DMS53 treated with DMSO at 0.1 percent for 48 hours (cell line): ENCODE measurements around the gene GRID2IP.
"Not testable (repeated sequence)": the region's sequence is repeated elsewhere in the genome, so short reads cannot be mapped to it uniquely, and the experiment has no call there.

Experiments used
- DNase-seq: peaks from one replicate; lab custom pipeline; 2025; ENCODE audit not compliant: unreplicated experiment; lab: John Stamatoyannopoulos, UW

GRID2IP gene

DNA sequence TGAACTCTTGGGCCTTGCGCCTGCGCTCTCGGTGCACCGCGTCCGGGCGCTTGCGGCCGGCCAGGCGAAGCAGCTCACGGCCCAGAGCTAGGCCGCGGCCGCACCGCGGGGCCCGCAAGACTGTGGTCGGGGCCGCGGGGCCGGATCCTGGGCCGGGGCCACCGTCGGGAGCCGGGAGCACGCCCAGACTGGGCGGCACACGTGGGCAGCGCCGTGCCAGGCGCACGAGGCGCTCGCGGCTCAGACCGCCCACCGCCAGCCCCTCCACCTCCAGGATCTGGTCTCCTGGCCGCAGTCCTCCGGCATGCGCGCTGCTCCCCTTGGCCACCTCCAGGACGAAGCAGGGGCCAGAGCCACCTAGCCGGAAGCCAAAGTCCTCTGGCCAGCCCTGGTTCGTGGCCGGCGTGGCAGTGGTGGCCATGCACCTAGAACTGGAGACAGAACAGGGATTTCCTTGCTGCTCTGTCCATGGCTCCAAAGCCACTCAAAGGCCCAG, at the start of gene GRID2IP:
Gene GRID2IP, minus strand, starts transcription at position 446 of the 496 bp plus-strand sequence. Its CDS starts 25 bp downstream, at position 421.
- DNase-seq, result no peak

GRCh38 chr7:6600093-6600492, 48.8 kb upstream of the GRID2IP start:
- DNase-seq, result no peak

DNA sequence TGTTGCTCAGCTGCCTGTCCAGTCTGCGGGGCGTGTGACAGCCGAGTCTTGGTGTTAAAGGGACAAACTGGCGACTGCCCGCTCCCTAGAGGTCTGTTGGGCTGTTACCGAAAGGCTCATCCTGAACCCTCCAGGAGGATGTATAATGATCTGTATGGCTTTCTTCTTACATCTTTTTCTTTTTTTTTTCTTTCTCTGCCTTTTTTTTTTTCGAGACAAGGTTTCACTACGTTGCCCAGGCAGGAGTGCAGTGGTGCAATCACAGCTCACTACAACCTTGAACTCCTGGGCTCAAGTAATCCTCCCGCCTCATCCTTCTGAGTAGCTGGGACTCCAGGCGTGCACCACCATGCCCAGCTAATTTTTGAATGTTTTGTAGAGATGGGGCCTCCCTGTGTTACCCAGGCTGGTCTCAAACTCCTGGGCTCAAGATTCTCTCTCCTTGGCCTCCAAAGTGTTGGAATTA, 39.4 kb upstream of the GRID2IP start:
- no peak for DNase-seq

DNA sequence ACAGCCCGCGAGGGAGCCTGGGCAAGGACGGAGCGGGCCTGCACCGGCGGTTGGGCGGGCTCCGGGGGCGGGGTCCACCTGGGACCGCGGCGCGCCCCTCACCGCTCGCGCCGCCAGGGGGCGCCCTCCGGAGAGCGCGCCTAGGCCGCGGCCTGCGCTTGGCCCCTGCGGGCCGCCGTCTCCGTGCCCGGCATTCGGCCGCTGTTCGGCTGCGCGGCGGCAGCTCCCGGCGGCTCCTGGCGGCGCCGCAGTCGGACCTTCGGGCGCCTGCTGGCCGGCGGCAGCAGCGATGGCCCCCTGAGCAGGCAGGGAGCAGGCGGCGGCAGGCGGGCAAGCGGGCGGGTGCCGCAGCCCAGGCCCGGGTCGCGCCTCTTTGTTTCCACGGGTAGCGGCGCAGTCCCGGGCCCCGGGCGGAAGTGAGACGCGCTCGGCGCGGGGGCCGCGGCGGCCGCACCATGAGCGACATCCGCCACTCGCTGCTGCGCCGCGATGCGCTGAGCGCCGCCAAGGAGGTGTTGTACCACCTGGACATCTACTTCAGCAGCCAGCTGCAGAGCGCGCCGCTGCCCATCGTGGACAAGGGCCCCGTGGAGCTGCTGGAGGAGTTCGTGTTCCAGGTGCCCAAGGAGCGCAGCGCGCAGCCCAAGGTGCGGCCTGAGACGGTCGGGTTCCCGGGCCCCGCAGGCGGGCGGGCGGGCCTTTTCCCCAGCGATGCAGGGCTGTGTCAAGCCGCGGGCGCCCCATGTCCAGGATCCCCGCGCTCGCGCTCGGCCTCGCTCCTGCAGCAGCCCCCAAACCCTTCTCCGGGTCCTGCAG, 38.8 kb upstream of the GRID2IP start, which contains the start of gene INTS15:
Gene INTS15, plus strand, starts transcription at position 193 of the 816 bp plus-strand sequence. Its CDS starts 263 bp downstream, at position 456.
- peak; percentile 86 for DNase-seq

- no peak for DNase-seq
These were observed 38.0 kb upstream of the GRID2IP start for GRCh38 chr7:6589151-6589828.

- DNase-seq, result no peak
These were observed 37.3 kb upstream of the GRID2IP start for GRCh38 chr7:6588566-6588965.

- not testable (repeated sequence) for DNase-seq
These were observed 34.6 kb upstream of the GRID2IP start for GRCh38 chr7:6585746-6586432.

GRCh38 chr7:6579446-6579845, 28.2 kb upstream of the GRID2IP start:
- no peak for DNase-seq

DNA sequence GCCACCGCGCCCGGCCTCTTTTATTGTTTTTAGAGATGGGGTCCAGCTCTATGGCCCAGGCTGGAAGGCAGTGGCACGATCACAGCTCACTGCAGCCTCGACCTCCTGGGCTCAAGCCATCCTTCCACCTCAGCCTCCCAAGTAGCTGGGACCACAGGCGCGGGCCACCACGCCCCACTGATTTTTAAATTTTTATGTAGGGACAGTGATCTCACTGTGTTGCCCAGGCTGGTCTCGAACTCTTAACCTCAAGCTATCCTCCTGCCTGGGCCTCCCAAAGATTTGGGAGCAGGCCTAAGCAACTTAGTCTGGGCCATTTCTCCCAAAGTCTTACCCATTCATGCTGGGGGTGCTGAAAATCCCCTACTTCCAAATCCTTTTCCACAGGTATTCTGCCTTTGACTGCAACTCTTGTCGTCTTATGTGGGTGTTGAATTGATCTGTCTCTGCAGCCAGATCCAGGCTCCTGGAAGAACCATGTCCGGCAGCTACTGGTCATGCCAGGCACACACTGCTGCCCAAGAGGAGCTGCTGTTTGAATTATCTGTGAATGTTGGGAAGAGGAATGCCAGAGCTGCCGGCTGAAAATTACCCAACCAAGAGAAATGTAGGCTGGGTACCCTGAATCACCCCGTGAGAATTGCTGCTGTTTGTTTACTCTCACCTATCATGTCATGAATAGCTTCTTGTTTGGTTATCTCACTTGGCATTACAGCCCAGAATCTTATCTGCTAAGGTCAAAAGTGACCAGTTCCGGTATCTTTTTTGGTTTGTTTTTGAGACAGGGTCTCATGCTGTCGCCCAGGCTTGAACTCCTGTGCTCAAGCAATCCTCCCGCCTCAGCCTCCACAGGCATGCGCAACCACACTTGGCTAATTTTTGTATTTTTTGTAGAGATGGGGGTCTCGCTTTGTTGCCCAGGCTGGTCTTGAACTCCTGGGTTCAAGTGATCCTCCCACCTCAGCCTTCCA, 27.1 kb upstream of the GRID2IP start:
- no peak for DNase-seq

GRCh38 chr7:6577369-6578113, 26.3 kb upstream of the GRID2IP start, which contains the start of gene ZDHHC4:
ZDHHC4 (plus strand) TSS chr7:6577454; CDS start chr7:6580562, 3,108 bp downstream.
- peak; percentile 75 for DNase-seq

GRCh38 chr7:6576867-6577368, 25.7 kb upstream of the GRID2IP start:
- DNase-seq, result not testable (repeated sequence)

DNA sequence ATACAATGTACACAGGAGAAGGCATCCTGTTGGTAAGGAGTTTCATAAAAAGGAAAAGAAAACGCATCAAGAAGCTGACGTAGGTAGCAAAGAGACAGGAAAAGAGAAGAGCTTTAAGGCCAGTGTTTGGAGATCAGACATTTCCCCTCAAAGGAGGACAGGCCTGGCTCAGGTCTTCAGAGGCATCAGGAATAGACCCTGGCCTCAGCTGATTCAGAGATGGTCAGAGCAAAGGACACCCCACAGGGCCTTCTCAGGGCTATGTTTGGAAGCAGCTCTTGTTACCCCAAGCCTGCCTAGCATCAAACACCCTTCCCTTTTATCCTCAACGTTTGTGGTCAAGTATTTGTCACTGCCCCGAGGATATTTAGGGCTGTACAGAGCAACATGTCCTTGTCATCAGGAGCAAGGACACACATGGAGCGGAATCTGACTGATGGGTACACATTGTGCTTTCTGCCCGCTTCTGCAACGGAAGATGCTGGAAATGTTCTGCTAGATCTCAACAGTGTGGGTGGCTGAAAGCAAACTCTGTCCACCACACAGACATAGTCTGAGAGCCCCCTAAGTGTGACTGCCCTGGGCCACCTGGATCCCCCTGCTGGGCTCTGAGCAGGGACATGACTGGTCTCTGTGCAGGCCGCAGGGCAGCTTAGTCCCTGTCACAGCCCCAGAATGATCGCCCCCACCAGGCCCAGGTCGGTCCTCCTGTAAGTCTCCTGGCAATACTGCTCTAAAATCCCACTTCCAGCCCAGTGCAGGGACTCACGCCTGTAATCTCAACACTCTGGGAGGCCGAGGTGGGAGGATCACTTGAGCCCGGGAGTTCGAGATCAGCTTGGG, 25.0 kb upstream of the GRID2IP start:
- no peak for DNase-seq

GRCh38 chr7:6575281-6576023, 24.2 kb upstream of the GRID2IP start:
- DNase-seq, result no peak

DNA sequence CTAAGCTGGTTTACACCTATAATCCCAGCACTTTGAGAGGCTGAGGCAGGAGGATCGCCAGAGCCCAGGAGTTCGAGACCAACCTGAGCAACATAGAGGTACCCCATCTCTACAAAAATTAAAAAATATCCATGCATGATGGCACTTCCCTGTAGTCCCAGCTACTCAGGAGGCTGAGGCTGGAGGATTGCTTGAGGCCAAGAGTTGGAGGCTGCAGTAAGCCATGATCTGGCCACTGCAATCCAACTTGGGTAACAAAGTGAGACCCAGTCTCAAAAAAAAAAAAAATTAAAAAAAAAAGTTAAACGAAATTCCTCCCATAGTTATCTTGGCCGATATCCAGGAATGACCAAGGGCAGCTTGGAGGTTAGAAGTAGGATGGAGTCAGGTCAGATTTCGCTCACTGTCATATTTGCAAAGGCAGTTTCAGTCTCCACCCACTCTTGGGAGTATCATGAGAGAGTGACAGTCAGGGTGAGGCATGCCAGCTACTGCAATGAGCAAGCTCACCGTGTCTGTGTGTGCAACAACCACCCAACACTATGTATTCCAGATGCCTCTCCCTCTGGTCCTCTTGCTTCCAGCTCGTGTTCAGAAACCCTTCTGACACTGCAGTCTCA, 20.0 kb upstream of the GRID2IP start:
- DNase-seq, result no peak

DNA sequence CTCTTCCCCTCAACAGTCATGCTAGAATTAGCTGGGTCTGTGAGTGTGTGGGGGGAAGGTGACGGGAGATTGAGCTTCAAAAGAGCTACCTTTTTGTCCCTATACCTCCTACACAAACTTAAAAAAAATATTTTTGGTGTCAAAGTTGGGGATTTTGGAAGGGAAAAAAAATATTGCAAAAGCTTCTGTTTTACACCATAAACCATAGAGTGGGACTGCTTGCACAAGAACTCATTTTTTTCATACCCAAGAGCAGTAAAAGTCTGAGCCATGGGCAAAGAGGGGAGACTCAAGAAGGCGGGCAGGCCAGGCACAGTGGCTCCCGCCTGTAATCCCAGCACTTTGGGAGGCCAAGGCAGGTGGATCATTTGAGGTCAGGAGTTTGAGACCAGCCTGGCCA, 16.6 kb upstream of the GRID2IP start:
- no peak for DNase-seq

DNA sequence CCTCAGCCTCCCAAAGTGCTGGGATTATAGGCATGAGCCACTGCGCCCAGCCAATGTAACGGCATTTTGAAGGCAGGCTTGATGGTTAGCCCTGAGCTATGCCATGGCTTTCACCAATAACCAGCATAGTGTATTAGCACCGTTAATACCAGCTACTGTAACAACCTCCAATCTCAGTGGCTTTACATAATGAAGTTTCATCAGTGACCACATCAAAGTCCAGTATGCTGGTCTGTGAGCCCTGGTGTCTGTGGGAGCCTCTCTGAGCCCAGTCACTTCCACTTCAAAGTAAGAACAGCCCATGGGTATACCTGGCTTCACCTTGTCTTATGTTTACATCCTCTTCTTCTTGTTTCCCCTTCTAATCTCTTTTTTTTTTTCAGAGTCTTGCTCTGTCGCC, 14.4 kb upstream of the GRID2IP start:
- no peak for DNase-seq
